ENCODE measurements around the gene DENND1A. TPM values are rescaled to one million over a fixed set of nuclear protein-coding genes. Genes with fewer than 3 reads are reported as not detected.
A peak's percentile ranks its signal among the peaks of the same experiment; 100 is the strongest.
"Not testable (repeated sequence)": the region's sequence is repeated elsewhere in the genome, so short reads cannot be mapped to it uniquely, and the experiment has no call there.

DENND1A gene
- total and polyA plus RNA-seq, 2 experiments from 2014 or later, result 13.1 to 14.5 TPM

DNA sequence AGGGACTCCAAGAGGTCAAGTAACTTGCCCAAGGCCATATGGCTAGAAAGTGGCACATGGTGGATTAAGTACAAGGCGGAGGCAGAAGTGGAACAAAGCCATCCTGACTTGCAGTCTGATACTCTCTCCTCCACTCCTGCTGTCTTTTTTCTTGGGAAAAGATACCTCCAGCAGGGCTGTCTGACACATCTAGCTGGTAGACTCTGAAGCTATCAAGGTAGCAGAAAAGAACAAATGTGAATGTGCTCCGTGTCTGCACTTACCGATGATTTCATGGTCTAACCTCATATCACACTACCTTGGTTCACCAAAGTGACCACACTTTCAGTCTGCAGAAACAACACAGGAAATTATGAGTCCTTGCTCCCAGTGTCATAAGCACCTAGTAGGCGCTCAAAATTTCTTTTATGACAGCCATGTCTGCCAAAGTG lies 289.1 kb downstream of the DENND1A start:
- TF ChIP-seq, protein P1, sequence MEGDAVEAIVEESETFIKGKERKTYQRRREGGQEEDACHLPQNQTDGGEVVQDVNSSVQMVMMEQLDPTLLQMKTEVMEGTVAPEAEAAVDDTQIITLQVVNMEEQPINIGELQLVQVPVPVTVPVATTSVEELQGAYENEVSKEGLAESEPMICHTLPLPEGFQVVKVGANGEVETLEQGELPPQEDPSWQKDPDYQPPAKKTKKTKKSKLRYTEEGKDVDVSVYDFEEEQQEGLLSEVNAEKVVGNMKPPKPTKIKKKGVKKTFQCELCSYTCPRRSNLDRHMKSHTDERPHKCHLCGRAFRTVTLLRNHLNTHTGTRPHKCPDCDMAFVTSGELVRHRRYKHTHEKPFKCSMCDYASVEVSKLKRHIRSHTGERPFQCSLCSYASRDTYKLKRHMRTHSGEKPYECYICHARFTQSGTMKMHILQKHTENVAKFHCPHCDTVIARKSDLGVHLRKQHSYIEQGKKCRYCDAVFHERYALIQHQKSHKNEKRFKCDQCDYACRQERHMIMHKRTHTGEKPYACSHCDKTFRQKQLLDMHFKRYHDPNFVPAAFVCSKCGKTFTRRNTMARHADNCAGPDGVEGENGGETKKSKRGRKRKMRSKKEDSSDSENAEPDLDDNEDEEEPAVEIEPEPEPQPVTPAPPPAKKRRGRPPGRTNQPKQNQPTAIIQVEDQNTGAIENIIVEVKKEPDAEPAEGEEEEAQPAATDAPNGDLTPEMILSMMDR (IDR thresholded peaks at IDR 0.05; ENCODE audit: low read depth, low read length), result no peak
- Histone ChIP-seq H3K27ac (no peak overlapping the region), H3K4me1 (ENCODE audit: low read depth) (peaks cover 53% of the 10 kb centered on the region), H3K36me3 (no peaks in the 10 kb centered on the region), H3K9me3 (ENCODE audit: low read depth) (no peaks in the 10 kb centered on the region), H3K4me3 (no peak overlapping the region), H3K27me3 (no peaks in the 10 kb centered on the region)
- no peak for DNase-seq (ENCODE audit: low read depth in 1 of 2, low spot score in 1 of 2)

DNA sequence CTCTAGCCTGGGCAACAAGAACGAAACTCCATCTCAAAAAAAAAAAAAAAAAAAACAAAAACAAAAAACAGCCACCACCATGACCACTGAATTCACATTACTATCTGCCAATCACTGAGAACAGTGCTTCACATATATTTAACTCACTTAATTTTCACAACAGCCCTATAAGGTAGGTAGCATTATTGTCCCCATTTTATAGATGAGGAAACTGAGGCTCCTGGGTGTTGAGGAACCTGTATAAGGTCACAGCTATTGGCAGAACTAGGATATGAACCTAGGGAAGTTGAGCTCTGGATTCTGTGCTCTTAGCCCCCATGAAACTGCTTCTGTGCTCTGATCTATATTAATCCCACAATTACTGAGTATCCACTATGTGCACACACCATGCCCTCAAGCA lies 290.2 kb downstream of the DENND1A start:
- peaks cover 47% of the 10 kb centered on the region for H3K4me1 ChIP-seq (ENCODE audit: low read depth)
- no peaks in the 10 kb centered on the region for H3K9me3 ChIP-seq (ENCODE audit: low read depth)
- H3K36me3 ChIP-seq, result no peaks in the 10 kb centered on the region
- DNase-seq (ENCODE audit: low read depth in 1 of 2, low spot score in 1 of 2), result no peak
- H3K4me3 ChIP-seq, result no peak overlapping the region
- H3K27ac ChIP-seq, result no peak overlapping the region
- TF ChIP-seq, protein P1 (IDR thresholded peaks at IDR 0.05; ENCODE audit: low read depth, low read length), result no peak
- no peaks in the 10 kb centered on the region for H3K27me3 ChIP-seq

DNA sequence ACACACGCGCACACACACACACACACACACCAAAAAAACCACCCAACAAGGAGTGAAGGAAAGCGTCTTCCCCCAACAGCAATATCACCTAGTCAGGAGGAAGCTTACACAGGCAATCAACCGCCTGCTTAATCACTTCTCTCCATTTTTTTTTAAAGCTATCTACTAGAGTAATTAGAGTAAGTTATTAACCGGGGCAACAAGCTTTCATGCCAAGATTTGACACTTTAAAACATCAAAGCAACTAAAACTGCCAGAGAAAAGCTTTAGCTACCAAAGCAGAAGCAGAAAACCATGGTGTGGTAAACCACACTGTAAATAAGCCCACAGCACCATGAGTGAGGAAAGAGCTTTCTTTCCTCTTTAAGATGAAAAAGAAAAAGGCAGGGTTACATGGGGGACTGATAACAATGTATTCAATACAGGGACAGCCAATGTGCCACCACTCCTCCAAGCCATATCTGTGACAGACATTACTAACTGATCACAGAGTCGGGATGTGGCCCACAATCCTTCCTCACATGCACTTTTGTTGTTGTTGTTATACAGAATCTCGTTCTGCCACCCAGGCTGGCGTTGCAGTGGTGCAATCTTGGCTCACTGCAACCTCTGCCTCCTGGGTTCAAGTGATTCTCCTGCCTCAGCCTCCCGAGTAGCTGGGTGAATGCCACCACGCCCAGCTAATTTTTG lies 291.8 kb downstream of the DENND1A start:
- DNase-seq (ENCODE audit: low read depth in 1 of 2, low spot score in 1 of 2), result no peak
- Histone ChIP-seq H3K4me1 (ENCODE audit: low read depth) (peaks cover 38% of the 10 kb centered on the region), H3K36me3 (no peaks in the 10 kb centered on the region), H3K4me3 (no peak overlapping the region), H3K27ac (no peak overlapping the region), H3K27me3 (no peaks in the 10 kb centered on the region), H3K9me3 (ENCODE audit: low read depth) (no peaks in the 10 kb centered on the region)
- TF ChIP-seq, protein P1 (IDR thresholded peaks at IDR 0.05; ENCODE audit: low read depth, low read length), result no peak

DNA sequence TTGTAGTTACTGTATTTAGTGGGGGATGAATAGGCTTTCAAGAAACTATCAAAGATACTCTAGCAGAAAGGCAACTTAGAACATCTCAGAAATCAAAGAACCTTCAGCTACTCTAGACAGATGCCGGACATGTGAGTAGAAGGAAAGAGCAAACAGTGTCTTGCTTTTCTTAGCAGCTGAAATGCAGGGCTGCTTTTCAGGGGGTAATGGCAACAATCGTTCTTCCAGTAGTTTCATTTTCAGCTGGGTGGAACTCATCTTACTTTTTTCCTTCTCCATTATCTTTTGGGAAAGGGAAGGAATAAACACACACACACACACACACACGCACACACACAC lies 292.4 kb downstream of the DENND1A start:
- H3K4me1 ChIP-seq (ENCODE audit: low read depth), result peaks cover 38% of the 10 kb centered on the region
- H3K27ac ChIP-seq, result no peak overlapping the region
- H3K9me3 ChIP-seq (ENCODE audit: low read depth), result no peaks in the 10 kb centered on the region
- no peaks in the 10 kb centered on the region for H3K27me3 ChIP-seq
- H3K4me3 ChIP-seq, result no peak overlapping the region
- H3K36me3 ChIP-seq, result no peaks in the 10 kb centered on the region
- peak in 1 of 2 donors; percentile 43 for DNase-seq (ENCODE audit: low read depth in 1 of 2, low spot score in 1 of 2)
- TF ChIP-seq, protein P1 (IDR thresholded peaks at IDR 0.05; ENCODE audit: low read depth, low read length), result no peak

DNA sequence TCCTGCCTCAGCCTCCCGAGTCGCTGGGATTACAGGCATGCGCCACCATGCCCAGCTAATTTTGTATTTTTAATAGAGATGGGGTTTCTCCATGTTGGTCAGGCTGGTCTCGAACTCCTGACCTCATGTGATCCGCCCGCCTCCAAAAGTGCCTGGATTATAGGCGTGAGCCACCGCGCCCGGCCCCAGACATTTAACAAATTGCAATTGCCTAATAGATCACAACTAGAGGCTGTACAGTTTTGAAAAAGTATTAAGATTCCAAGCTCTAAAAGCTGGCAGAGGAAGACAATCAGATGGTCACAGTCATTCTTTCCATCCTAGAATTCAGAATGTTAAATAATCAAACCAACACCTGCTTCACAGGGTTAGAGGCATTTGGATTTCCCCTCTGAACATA lies 293.1 kb downstream of the DENND1A start:
- peaks cover 32% of the 10 kb centered on the region for H3K4me1 ChIP-seq (ENCODE audit: low read depth)
- H3K27me3 ChIP-seq; H3K9me3 ChIP-seq (ENCODE audit: low read depth); H3K27ac ChIP-seq; H3K4me3 ChIP-seq; DNase-seq (ENCODE audit: low read depth in 1 of 2, low spot score in 1 of 2); H3K36me3 ChIP-seq: not testable (repeated sequence)

DNA sequence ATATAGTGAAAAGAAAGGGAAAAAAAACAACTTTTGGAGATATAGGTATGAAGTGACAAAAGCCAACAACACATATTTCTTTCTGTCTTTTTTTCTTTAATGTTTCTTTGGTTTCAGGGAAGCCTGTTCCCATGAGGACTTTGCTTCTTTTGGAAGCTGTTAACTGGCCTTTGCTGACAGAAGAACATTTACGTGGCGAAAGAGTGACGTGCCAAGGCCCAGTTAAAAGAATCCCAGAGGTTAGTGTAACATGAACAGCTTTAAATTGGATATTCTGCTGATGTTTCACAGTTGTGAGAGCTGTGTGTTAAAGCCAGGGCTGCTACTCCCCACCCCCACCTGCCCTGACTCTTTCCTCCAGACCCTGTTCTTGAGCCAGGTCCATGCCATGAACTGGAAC lies 298.1 kb downstream of the DENND1A start:
- H3K36me3 ChIP-seq, result no peaks in the 10 kb centered on the region
- DNase-seq (ENCODE audit: low read depth in 1 of 2, low spot score in 1 of 2), result no peak
- H3K9me3 ChIP-seq (ENCODE audit: low read depth), result no peaks in the 10 kb centered on the region
- H3K4me1 ChIP-seq (ENCODE audit: low read depth), result peaks cover 12% of the 10 kb centered on the region
- no peak overlapping the region for H3K4me3 ChIP-seq
- H3K27ac ChIP-seq, result no peak overlapping the region
- TF ChIP-seq, protein P1 (IDR thresholded peaks at IDR 0.05; ENCODE audit: low read depth, low read length), result no peak
- H3K27me3 ChIP-seq, result no peaks in the 10 kb centered on the region
